Activated CD8-positive, alpha-beta T cell treated with anti-CD3 and anti-CD28 coated beads for 36 hours (primary cell): ENCODE measurements around the gene LPIN2. TPM values are rescaled to one million over a fixed set of nuclear protein-coding genes. Genes with fewer than 3 reads are reported as not detected.

Source experiments
- ATAC-seq: fragments of 200-7000 bp; cut with Tn5 transposase; one replicate; pipeline ENCODE4 v1.10.0; 2021; ENCODE audit warnings: mild to moderate bottlenecking, moderate library complexity
- CTCF ChIA-PET: fragments of 350-600 bp; sonication (Branson Sonifier 250); formaldehyde crosslinking; loops from one replicate; lab custom pipeline; 2021; ENCODE audit warnings: antibody characterized with exemption; lab: Charles Lee
- POLR2A ChIA-PET: fragments of 350-600 bp; sonication (Branson Sonifier 250); formaldehyde crosslinking; loops from one replicate; lab custom pipeline; 2021; ENCODE audit warnings: antibody characterized with exemption; lab: Charles Lee
- DNase-seq: peaks from one replicate; pipeline ENCODE4 v3.0.0-alpha.2; 2020
- H3K27ac Mint-ChIP-seq: one replicate; pipeline ENCODE4 v1.8.0; 2021; ENCODE audit warnings: mild to moderate bottlenecking, mixed read lengths
- H3K27me3 Mint-ChIP-seq: one replicate; pipeline ENCODE4 v1.8.0; 2021; ENCODE audit warnings: mixed read lengths
- H3K36me3 Mint-ChIP-seq: one replicate; pipeline ENCODE4 v1.8.0; 2021; ENCODE audit warnings: low read depth, mixed read lengths
- H3K4me1 Mint-ChIP-seq: one replicate; pipeline ENCODE4 v1.8.0; 2021; ENCODE audit warnings: low read depth, mixed read lengths
- H3K4me3 Mint-ChIP-seq: one replicate; pipeline ENCODE4 v1.8.0; 2021; ENCODE audit warnings: mild to moderate bottlenecking, moderate library complexity, mixed read lengths
- H3K9me3 Mint-ChIP-seq: one replicate; pipeline ENCODE4 v1.8.0; 2021; ENCODE audit warnings: mixed read lengths
- CTCF ChIP-seq: fragments of 200-600 bp; IDR thresholded peaks from one replicate; pipeline ENCODE4 v1.8.0; 2022; ENCODE audit warnings: antibody characterized with exemption, mild to moderate bottlenecking
- intact Hi-C: fragments of 100-400 bp; cut with micrococcal nuclease; formaldehyde crosslinking; loops from one replicate; pipeline ENCODE4 v1.10.0; 2022
- total RNA-seq, 2 experiments: library from RNA; stranded (reverse); gene quantifications; one replicate each; pipeline ENCODE4 v1.2.3, GENCODE V29; 2021

LPIN2 gene
- total RNA-seq, 2 experiments from 2014 or later: 95.5 to 95.7 TPM

GRCh38 chr18:2968606-2969005 is 44.3 kb downstream of the LPIN2 start:
- TF ChIP-seq CTCF: no peak
- intact Hi-C loops: no loop called here
- ATAC-seq (peak; percentile 14), DNase-seq (no peak)
- Mint-ChIP-seq H3K9me3 (no peaks in the 10 kb centered on the region), H3K4me3 (peak overlapping the region; percentile 81), H3K36me3 (peaks cover 67% of the 10 kb centered on the region), H3K4me1 (peaks cover 89% of the 10 kb centered on the region), H3K27me3 (no peaks in the 10 kb centered on the region), H3K27ac (peak overlapping the region; percentile 99)
- ChIA-PET CTCF (interaction anchor here (0.8 to 11.8 kb wide), 9 partner anchors 8 to 94 kb away, joined by 3 to 128 read pairs (median 9); no protein-coding TSS in a partner anchor), POLR2A (interaction anchor here (0.6 to 10.9 kb wide), 6 partner anchors 8 to 98 kb away, joined by 3 to 207 read pairs (median 10); no protein-coding TSS in a partner anchor)

- Mint-ChIP-seq H3K4me3 (peak overlapping the region; percentile 81), H3K27me3 (no peaks in the 10 kb centered on the region)
These were observed 45.1 kb downstream of the LPIN2 start for GRCh38 chr18:2967820-2968219.

GRCh38 chr18:2967357-2967756 is 45.6 kb downstream of the LPIN2 start:
- H3K36me3 Mint-ChIP-seq: peaks cover 69% of the 10 kb centered on the region
- ATAC-seq: no peak

More at GRCh38 chr18:2967820-2968219, 45.1 kb downstream of the LPIN2 start:
- intact Hi-C loops: no loop called here
- H3K27ac Mint-ChIP-seq: peak overlapping the region; percentile 99
- no peak for TF ChIP-seq CTCF
- peaks cover 90% of the 10 kb centered on the region for H3K4me1 Mint-ChIP-seq
- CTCF ChIA-PET: interaction anchor here (0.8 to 11.8 kb wide), 10 partner anchors 7 to 95 kb away, joined by 3 to 128 read pairs (median 8); no protein-coding TSS in a partner anchor
- no peak for DNase-seq
- ATAC-seq: no peak
- H3K9me3 Mint-ChIP-seq: no peaks in the 10 kb centered on the region
- POLR2A ChIA-PET: interaction anchor here (0.7 to 10.9 kb wide), 6 partner anchors 7 to 483 kb away, joined by 3 to 207 read pairs (median 10); no protein-coding TSS in a partner anchor
- H3K36me3 Mint-ChIP-seq: peaks cover 69% of the 10 kb centered on the region

GRCh38 chr18:2966560-2966959 is 46.4 kb downstream of the LPIN2 start:
- DNase-seq (no peak), ATAC-seq (no peak)
- Mint-ChIP-seq H3K27ac (peak overlapping the region; percentile 99), H3K9me3 (no peaks in the 10 kb centered on the region), H3K4me3 (no peak overlapping the region), H3K27me3 (no peaks in the 10 kb centered on the region), H3K4me1 (peaks cover 92% of the 10 kb centered on the region), H3K36me3 (peaks cover 65% of the 10 kb centered on the region)
- CTCF ChIA-PET: interaction anchor here (1.3 to 11.8 kb wide), 4 partner anchors 6 to 33 kb away, joined by 3 to 128 read pairs (median 10); no protein-coding TSS in a partner anchor
- POLR2A ChIA-PET: interaction anchor here (1.2 to 8.0 kb wide), 3 partner anchors 10 to 18 kb away, joined by 4 to 86 read pairs (median 12); no protein-coding TSS in a partner anchor
- no peak for TF ChIP-seq CTCF
- intact Hi-C loops: no loop called here

More at GRCh38 chr18:2967357-2967756, 45.6 kb downstream of the LPIN2 start:
- no peaks in the 10 kb centered on the region for H3K9me3 Mint-ChIP-seq
- POLR2A ChIA-PET: interaction anchor here (0.7 to 10.9 kb wide), 7 partner anchors 7 to 484 kb away, joined by 3 to 207 read pairs (median 7); no protein-coding TSS in a partner anchor
- peak; percentile 35 for DNase-seq
- TF ChIP-seq CTCF: no peak
- intact Hi-C loops: no loop called here
- peak overlapping the region; percentile 81 for H3K4me3 Mint-ChIP-seq
- CTCF ChIA-PET: interaction anchor here (0.8 to 11.8 kb wide), 10 partner anchors 7 to 96 kb away, joined by 3 to 128 read pairs (median 8); no protein-coding TSS in a partner anchor
- H3K27me3 Mint-ChIP-seq: no peaks in the 10 kb centered on the region
- H3K4me1 Mint-ChIP-seq: peaks cover 89% of the 10 kb centered on the region
- peak overlapping the region; percentile 99 for H3K27ac Mint-ChIP-seq

- no peak overlapping the region for H3K4me3 Mint-ChIP-seq
- ATAC-seq (no peak), DNase-seq (no peak)
- CTCF ChIA-PET: interaction anchor here (1.3 to 10.1 kb wide), 2 partner anchors 7 to 33 kb away, joined by 3 to 128 read pairs; no protein-coding TSS in a partner anchor
- POLR2A ChIA-PET: interaction anchor here (2.9 to 10.3 kb wide), 3 partner anchors 7 to 16 kb away, joined by 12 to 207 read pairs (median 142); no protein-coding TSS in a partner anchor
- peaks cover 57% of the 10 kb centered on the region for H3K36me3 Mint-ChIP-seq
- intact Hi-C loops: no loop called here
- H3K4me1 Mint-ChIP-seq: peaks cover 92% of the 10 kb centered on the region
- peak overlapping the region; percentile 99 for H3K27ac Mint-ChIP-seq
- no peaks in the 10 kb centered on the region for H3K27me3 Mint-ChIP-seq
- no peak for TF ChIP-seq CTCF
- no peaks in the 10 kb centered on the region for H3K9me3 Mint-ChIP-seq
These were observed 47.1 kb downstream of the LPIN2 start for GRCh38 chr18:2965797-2966196.
